ENCODE measurements around the gene NXPH1.
A peak's percentile ranks its signal among the peaks of the same experiment; 100 is the strongest.

The NXPH1 gene

GRCh38 chr7:8436965-8437364 is 3.6 kb downstream of the NXPH1 start:
- DNase-seq (ENCODE audit: low read depth), result peak; percentile 51

GRCh38 chr7:8437606-8438005 is 4.2 kb downstream of the NXPH1 start:
- DNase-seq (ENCODE audit: low read depth), result no peak

- DNase-seq (ENCODE audit: low read depth), result no peak
Observed at GRCh38 chr7:8440670-8441069, 7.3 kb downstream of the NXPH1 start.

- DNase-seq (ENCODE audit: low read depth), result no peak
Observed at GRCh38 chr7:8441106-8441965, 7.9 kb downstream of the NXPH1 start.

- DNase-seq (ENCODE audit: low read depth), result no peak
Observed at GRCh38 chr7:8442051-8442813, 8.8 kb downstream of the NXPH1 start.

- DNase-seq (ENCODE audit: low read depth), result peak; percentile 59
Observed at GRCh38 chr7:8442814-8443304, 9.4 kb downstream of the NXPH1 start.

GRCh38 chr7:8443576-8444467 is 10.4 kb downstream of the NXPH1 start:
- no peak for DNase-seq (ENCODE audit: low read depth)

- no peak for DNase-seq (ENCODE audit: low read depth)
Observed at GRCh38 chr7:8444468-8444769, 11.0 kb downstream of the NXPH1 start.

- DNase-seq (ENCODE audit: low read depth), result no peak
Observed at GRCh38 chr7:8453535-8453934, 20.1 kb downstream of the NXPH1 start.

- no peak for DNase-seq (ENCODE audit: low read depth)
Observed at GRCh38 chr7:8455426-8455825, 22.0 kb downstream of the NXPH1 start.

- DNase-seq (ENCODE audit: low read depth), result no peak
Observed at GRCh38 chr7:8462309-8462708, 28.9 kb downstream of the NXPH1 start.

GRCh38 chr7:8465338-8465737 is 31.9 kb downstream of the NXPH1 start:
- no peak for DNase-seq (ENCODE audit: low read depth)

GRCh38 chr7:8480527-8480926 is 47.1 kb downstream of the NXPH1 start:
- DNase-seq (ENCODE audit: low read depth), result no peak

GRCh38 chr7:8481096-8481495 is 47.7 kb downstream of the NXPH1 start:
- no peak for DNase-seq (ENCODE audit: low read depth)

- no peak for DNase-seq (ENCODE audit: low read depth)
Observed at GRCh38 chr7:8481752-8482446, 48.5 kb downstream of the NXPH1 start.

GRCh38 chr7:8490391-8491045 is 57.1 kb downstream of the NXPH1 start:
- DNase-seq (ENCODE audit: low read depth), result no peak

GRCh38 chr7:8491106-8491505 is 57.7 kb downstream of the NXPH1 start:
- no peak for DNase-seq (ENCODE audit: low read depth)

- no peak for DNase-seq (ENCODE audit: low read depth)
Observed at GRCh38 chr7:8491544-8492489, 58.4 kb downstream of the NXPH1 start.

- no peak for DNase-seq (ENCODE audit: low read depth)
Observed at GRCh38 chr7:8499128-8499527, 65.7 kb downstream of the NXPH1 start.

- no peak for DNase-seq (ENCODE audit: low read depth)
Observed at GRCh38 chr7:8500286-8500685, 66.9 kb downstream of the NXPH1 start.
